Duodenal mucosa (tissue), 2 donors: ENCODE results near the gene EPS8L1.

ENCODE experiments used
- H3K27ac ChIP-seq: one replicate; pipeline ENCODE4 v1.7.0; 2013; ENCODE audit warnings: low read depth, low read length
- H3K27me3 ChIP-seq, 2 donors: one replicate each; pipeline ENCODE4 v1.7.0; 2013; ENCODE audit warnings: low read length in 2 of 2, control low read depth in 1 of 2; ENCODE audit not compliant: insufficient read depth in 2 of 2, control insufficient read depth in 1 of 2
- H3K36me3 ChIP-seq, 2 donors: one replicate each; pipeline ENCODE4 v1.7.0; 2013; ENCODE audit warnings: low read length in 2 of 2, control low read depth in 1 of 2; ENCODE audit not compliant: insufficient read depth in 2 of 2, control insufficient read depth in 1 of 2
- H3K4me1 ChIP-seq, 2 donors: one replicate each; pipeline ENCODE4 v1.7.0; 2013; ENCODE audit warnings: low read length in 2 of 2, control low read depth in 1 of 2; ENCODE audit not compliant: insufficient read depth in 2 of 2, control insufficient read depth in 1 of 2
- H3K4me3 ChIP-seq, 2 donors: one replicate each; pipeline ENCODE4 v1.7.0; 2013; ENCODE audit warnings: low read length in 2 of 2, low read depth in 1 of 2
- H3K9ac ChIP-seq, 2 donors: one replicate each; pipeline ENCODE4 v1.7.0; 2013; ENCODE audit warnings: low read length in 2 of 2, low read depth in 1 of 2
- H3K9me3 ChIP-seq, 2 donors: one replicate each; pipeline ENCODE4 v1.7.0; 2013; ENCODE audit warnings: low read length in 2 of 2, control low read depth in 1 of 2; ENCODE audit not compliant: control insufficient read depth in 1 of 2

The EPS8L1 gene

GRCh38 chr19:55087542-55087901, 11.9 kb downstream of the EPS8L1 start:
- Histone ChIP-seq H3K27ac (no peak overlapping the region), H3K9ac (peak overlapping the region; percentile 2 to 29), H3K27me3 (peaks cover 14 to 18% of the 10 kb centered on the region in 2 donors), H3K4me1 (peaks cover 9 to 18% of the 10 kb centered on the region in 2 donors), H3K4me3 (peak overlapping the region; percentile 33 to 55), H3K9me3 (no peaks in the 10 kb centered on the region), H3K36me3 (peaks cover 0 to 14% of the 10 kb centered on the region in 2 donors)

- Histone ChIP-seq H3K9me3 (no peaks in the 10 kb centered on the region), H3K27me3 (peaks cover 14 to 17% of the 10 kb centered on the region in 2 donors), H3K4me3 (no peak overlapping the region), H3K36me3 (peaks cover 0 to 17% of the 10 kb centered on the region in 2 donors), H3K27ac (no peak overlapping the region), H3K4me1 (peaks cover 9 to 18% of the 10 kb centered on the region in 2 donors), H3K9ac (peak overlapping the region in 1 of 2 donors; percentile 31)
These were observed 12.4 kb downstream of the EPS8L1 start for GRCh38 chr19:55088021-55088451.

GRCh38 chr19:55088543-55089341, 13.1 kb downstream of the EPS8L1 start:
- no peak overlapping the region for H3K27ac ChIP-seq
- peaks cover 13 to 14% of the 10 kb centered on the region in 2 donors for H3K27me3 ChIP-seq
- peak overlapping the region in 1 of 2 donors; percentile 31 for H3K9ac ChIP-seq
- H3K36me3 ChIP-seq: peaks cover 0 to 17% of the 10 kb centered on the region in 2 donors
- H3K9me3 ChIP-seq: no peaks in the 10 kb centered on the region
- no peak overlapping the region for H3K4me3 ChIP-seq
- peaks cover 9 to 18% of the 10 kb centered on the region in 2 donors for H3K4me1 ChIP-seq

GRCh38 chr19:55089342-55089944, 13.8 kb downstream of the EPS8L1 start:
- Histone ChIP-seq H3K9ac (no peak overlapping the region), H3K9me3 (no peaks in the 10 kb centered on the region), H3K36me3 (peaks cover 3 to 20% of the 10 kb centered on the region in 2 donors), H3K4me3 (no peak overlapping the region), H3K27me3 (peaks cover 13 to 14% of the 10 kb centered on the region in 2 donors), H3K4me1 (peaks cover 9 to 18% of the 10 kb centered on the region in 2 donors), H3K27ac (no peak overlapping the region)

- no peak overlapping the region for H3K4me3 ChIP-seq
- H3K9me3 ChIP-seq: no peaks in the 10 kb centered on the region
- no peak overlapping the region for H3K9ac ChIP-seq
- peaks cover 12 to 13% of the 10 kb centered on the region in 2 donors for H3K27me3 ChIP-seq
- peaks cover 9 to 26% of the 10 kb centered on the region in 2 donors for H3K36me3 ChIP-seq
- H3K27ac ChIP-seq: no peak overlapping the region
- peaks cover 9 to 18% of the 10 kb centered on the region in 2 donors for H3K4me1 ChIP-seq
These were observed 14.9 kb downstream of the EPS8L1 start for GRCh38 chr19:55090564-55090963.

- Histone ChIP-seq H3K4me1 (peaks cover 9 to 18% of the 10 kb centered on the region in 2 donors), H3K36me3 (peaks cover 9 to 26% of the 10 kb centered on the region in 2 donors), H3K4me3 (no peak overlapping the region), H3K27ac (no peak overlapping the region), H3K27me3 (peaks cover 5 to 6% of the 10 kb centered on the region in 2 donors), H3K9me3 (no peaks in the 10 kb centered on the region), H3K9ac (no peak overlapping the region)
These were observed 15.6 kb downstream of the EPS8L1 start for GRCh38 chr19:55091126-55091910.

- Histone ChIP-seq H3K4me1 (peaks cover 7 to 15% of the 10 kb centered on the region in 2 donors), H3K36me3 (peaks cover 9 to 26% of the 10 kb centered on the region in 2 donors), H3K27ac (no peak overlapping the region), H3K9me3 (no peaks in the 10 kb centered on the region), H3K9ac (no peak overlapping the region), H3K4me3 (no peak overlapping the region), H3K27me3 (peaks cover 2 to 4% of the 10 kb centered on the region in 2 donors)
These were observed 16.3 kb downstream of the EPS8L1 start for GRCh38 chr19:55091955-55092354.

GRCh38 chr19:55092423-55093318, 17.0 kb downstream of the EPS8L1 start:
- no peaks in the 10 kb centered on the region for H3K27me3 ChIP-seq
- H3K9ac ChIP-seq: no peak overlapping the region
- H3K27ac ChIP-seq: no peak overlapping the region
- peaks cover 9 to 27% of the 10 kb centered on the region in 2 donors for H3K36me3 ChIP-seq
- H3K4me1 ChIP-seq: peaks cover 0 to 8% of the 10 kb centered on the region in 2 donors
- no peaks in the 10 kb centered on the region for H3K9me3 ChIP-seq
- H3K4me3 ChIP-seq: no peak overlapping the region

GRCh38 chr19:55094456-55095259, 19.0 kb downstream of the EPS8L1 start:
- Histone ChIP-seq H3K27ac (no peak overlapping the region), H3K9ac (no peak overlapping the region), H3K4me1 (no peaks in the 10 kb centered on the region), H3K4me3 (no peak overlapping the region), H3K27me3 (no peaks in the 10 kb centered on the region), H3K9me3 (no peaks in the 10 kb centered on the region), H3K36me3 (peaks cover 19 to 46% of the 10 kb centered on the region in 2 donors)
